HG03060 (cell line): ENCODE data around the gene MIEF1.
"Not testable (repeated sequence)": the region's sequence is repeated elsewhere in the genome, so short reads cannot be mapped to it uniquely, and the experiment has no call there.

Source experiments
- ATAC-seq: cut with Tn5 transposase; IDR thresholded peaks from one replicate; pipeline ENCODE4 v1.9.1; 2021; ENCODE audit warnings: low read depth, moderate number of reproducible peaks; ENCODE audit not compliant: unreplicated experiment

MIEF1 gene

GRCh38 chr22:39489094-39490068, 12.7 kb upstream of the MIEF1 start:
- no peak for ATAC-seq

GRCh38 chr22:39490135-39490798, 11.8 kb upstream of the MIEF1 start:
- no peak for ATAC-seq

GRCh38 chr22:39490966-39491680, 11.0 kb upstream of the MIEF1 start:
- ATAC-seq, result no peak

GRCh38 chr22:39491696-39492095, 10.4 kb upstream of the MIEF1 start:
- no peak for ATAC-seq

GRCh38 chr22:39492186-39492585, 9.9 kb upstream of the MIEF1 start:
- no peak for ATAC-seq

- ATAC-seq, result no peak
Observed at GRCh38 chr22:39493759-39494158, 8.3 kb upstream of the MIEF1 start.

- ATAC-seq, result no peak
Observed at GRCh38 chr22:39494471-39495120, 7.5 kb upstream of the MIEF1 start.

GRCh38 chr22:39496131-39496838, 5.8 kb upstream of the MIEF1 start:
- ATAC-seq, result no peak

GRCh38 chr22:39497429-39497828, 4.7 kb upstream of the MIEF1 start:
- ATAC-seq, result no peak

- no peak for ATAC-seq
Observed at GRCh38 chr22:39498368-39498767, 3.7 kb upstream of the MIEF1 start.

- ATAC-seq, result no peak
Observed at GRCh38 chr22:39498802-39499201, 3.3 kb upstream of the MIEF1 start.

- no peak for ATAC-seq
Observed at GRCh38 chr22:39500101-39500500, 2.0 kb upstream of the MIEF1 start.

- no peak for ATAC-seq
Observed at GRCh38 chr22:39501644-39502108, 414 bp upstream of the MIEF1 start.

GRCh38 chr22:39502789-39503409, 809 bp downstream of the MIEF1 start:
- no peak for ATAC-seq

GRCh38 chr22:39503630-39504029, 1.5 kb downstream of the MIEF1 start:
- no peak for ATAC-seq

- no peak for ATAC-seq
Observed at GRCh38 chr22:39504071-39504470, 2.0 kb downstream of the MIEF1 start.

GRCh38 chr22:39507021-39507420, 4.9 kb downstream of the MIEF1 start:
- ATAC-seq, result not testable (repeated sequence)

GRCh38 chr22:39508393-39508792, 6.3 kb downstream of the MIEF1 start:
- no peak for ATAC-seq

- ATAC-seq, result no peak
Observed at GRCh38 chr22:39510529-39511149, 8.5 kb downstream of the MIEF1 start.
